Fibroblast of mammary gland (primary cell): ENCODE results near the gene CFAP161.

Experiments used
- DNase-seq: peaks from one replicate; pipeline ENCODE4 v3.0.0-alpha.2; 2010; ENCODE audit warnings: low read depth
- H3K4me3 ChIP-seq: 2 replicates; pipeline ENCODE4 v1.5.1; 2011; ENCODE audit warnings: low read depth, mild to moderate bottlenecking, low read length, moderate library complexity; ENCODE audit not compliant: control insufficient read depth
- CTCF ChIP-seq: conservative IDR thresholded peaks from 2 replicates; pipeline ENCODE4 v1.5.1; 2011; ENCODE audit warnings: low read depth, low read length, inconsistent platforms; ENCODE audit not compliant: control insufficient read depth, insufficient read depth

Gene CFAP161

GRCh38 chr15:81113204-81113657 is 20.8 kb upstream of the CFAP161 start:
- no peak overlapping the region for H3K4me3 ChIP-seq
- TF ChIP-seq CTCF = no peak
- DNase-seq = no peak

GRCh38 chr15:81113861-81114291 is 20.2 kb upstream of the CFAP161 start:
- DNase-seq = peak; percentile 46
- H3K4me3 ChIP-seq = no peak overlapping the region

GRCh38 chr15:81115054-81115939 is 18.8 kb upstream of the CFAP161 start:
- no peak overlapping the region for H3K4me3 ChIP-seq
- peak; percentile 22 for DNase-seq
- TF ChIP-seq CTCF = no peak

More at GRCh38 chr15:81113861-81114291, 20.2 kb upstream of the CFAP161 start:
- TF ChIP-seq CTCF = no peak

GRCh38 chr15:81117136-81117535 is 16.9 kb upstream of the CFAP161 start:
- H3K4me3 ChIP-seq = no peak overlapping the region
- DNase-seq = peak; percentile 73
- no peak for TF ChIP-seq CTCF

- no peak for DNase-seq
- no peak for TF ChIP-seq CTCF
- no peak overlapping the region for H3K4me3 ChIP-seq
Measured at GRCh38 chr15:81117581-81117980, 16.5 kb upstream of the CFAP161 start.

- no peak for TF ChIP-seq CTCF
- no peak overlapping the region for H3K4me3 ChIP-seq
- no peak for DNase-seq
Measured at GRCh38 chr15:81118361-81118760, 15.7 kb upstream of the CFAP161 start.
